NB4 (cell line): ENCODE data around the gene FAM162A.

Experiments
- CTCF ChIP-seq: IDR thresholded peaks from one replicate; pipeline ENCODE4 v1.5.1; 2012; ENCODE audit warnings: low read depth, low read length
- MYC ChIP-seq: IDR thresholded peaks from 2 replicates; pipeline ENCODE4 v1.6.1; 2011; ENCODE audit warnings: low read depth, low read length
- POLR2A ChIP-seq: IDR thresholded peaks from 2 replicates; pipeline ENCODE4 v1.6.1; 2011; ENCODE audit warnings: mild to moderate bottlenecking; ENCODE audit not compliant: insufficient read length; ENCODE audit errors: extremely low read depth
- TF ChIP-seq, protein P1 (sequence below): IDR thresholded peaks from 2 replicates; pipeline ENCODE4 v1.6.1; 2011; ENCODE audit warnings: low read depth, low read length

- TF ChIP-seq POLR2A (no peak), CTCF (no peak), MYC (no peak)
- TF ChIP-seq, protein P1, sequence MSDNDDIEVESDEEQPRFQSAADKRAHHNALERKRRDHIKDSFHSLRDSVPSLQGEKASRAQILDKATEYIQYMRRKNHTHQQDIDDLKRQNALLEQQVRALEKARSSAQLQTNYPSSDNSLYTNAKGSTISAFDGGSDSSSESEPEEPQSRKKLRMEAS, result no peak
Observed at GRCh38 chr3:122407946-122408345, 24.0 kb downstream of the FAM162A start.
